ENCODE measurements around the gene MAPKBP1.

MAPKBP1 gene

GRCh38 chr15:41870689-41871081 lies 96.4 kb downstream of the MAPKBP1 start:
- no peak for DNase-seq

- no peak for DNase-seq
These were observed 97.1 kb downstream of the MAPKBP1 start for GRCh38 chr15:41871175-41871905.

GRCh38 chr15:41872166-41872747 lies 98.0 kb downstream of the MAPKBP1 start:
- DNase-seq: no peak

- DNase-seq: no peak
These were observed 99.4 kb downstream of the MAPKBP1 start for GRCh38 chr15:41873711-41874110.

GRCh38 chr15:41874736-41875135 lies 100.5 kb downstream of the MAPKBP1 start:
- no peak for DNase-seq

GRCh38 chr15:41876007-41876406 lies 101.7 kb downstream of the MAPKBP1 start:
- DNase-seq: no peak

- no peak for DNase-seq
These were observed 102.4 kb downstream of the MAPKBP1 start for GRCh38 chr15:41876689-41877088.
